ENCODE results near the gene TNFRSF8.

Gene TNFRSF8

DNA sequence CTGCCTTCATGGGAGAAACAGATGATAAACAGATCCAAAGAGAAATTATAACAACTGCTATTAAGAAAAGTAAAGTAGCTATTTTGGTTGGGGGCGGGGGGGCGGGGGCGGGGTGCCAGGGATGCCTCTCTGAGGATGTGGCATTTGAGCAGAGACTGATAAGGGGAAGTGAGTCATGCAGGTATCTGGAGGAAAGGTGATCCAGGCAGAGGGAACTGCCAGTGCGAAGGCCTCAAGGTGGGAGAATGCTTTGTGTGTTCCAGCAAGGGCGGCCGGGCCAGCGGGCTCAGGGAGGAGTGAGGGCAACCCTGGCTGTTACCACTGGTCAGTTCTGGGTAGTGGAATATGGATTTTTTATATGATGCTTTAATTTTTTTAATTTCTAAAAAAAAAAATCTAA is 96.7 kb downstream of the TNFRSF8 start:
- no peaks in the 10 kb centered on the region for H4K20me1 ChIP-seq
- H3K36me3 ChIP-seq = no peaks in the 10 kb centered on the region
- TF ChIP-seq Cebpa-rat (IDR thresholded peaks at IDR 0.05) = no peak
- peaks cover 73 to 100% (median 89%) of the 10 kb centered on the region in 10 experiments for H3K4me1 ChIP-seq
- H3K9me3 ChIP-seq (replicated peaks in 1 of 11) = no peaks in the 10 kb centered on the region
- peak overlapping the region in 7 of 11 experiments; percentile 75 to 100 (median 97); a peak in 9 of 22 replicates for H3K4me2 ChIP-seq
- no peak overlapping the region for H3K4me3 ChIP-seq
- peak overlapping the region in 5 of 11 experiments; percentile 73 to 89 (median 87); a peak in 4 of 22 replicates for H3K27ac ChIP-seq
- H3K9ac ChIP-seq = peak overlapping the region in 2 of 11 experiments; percentile 8 to 69; a peak in 2 of 22 replicates
- no peaks in the 10 kb centered on the region for H3K27me3 ChIP-seq

DNA sequence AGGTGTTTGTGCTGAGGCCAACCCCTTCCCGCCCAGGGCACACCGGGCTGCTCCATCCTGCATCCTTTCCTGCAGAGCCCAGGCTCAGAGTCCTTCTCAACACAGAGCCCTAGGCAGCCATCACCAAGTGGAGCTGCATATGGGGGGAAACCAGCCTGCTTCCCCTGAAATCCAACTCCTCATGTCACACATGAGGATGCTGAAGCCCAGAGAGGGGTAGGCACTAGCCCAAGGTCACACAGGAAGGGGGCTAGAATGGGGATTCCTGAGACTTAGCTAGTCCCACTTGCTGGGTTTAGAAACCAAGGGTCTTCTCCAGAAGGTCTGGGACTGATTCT is 98.2 kb downstream of the TNFRSF8 start:
- peak overlapping the region in 2 of 10 experiments; percentile 11 to 38; a peak in 2 of 20 replicates for H3K4me3 ChIP-seq
- peaks cover 80 to 100% (median 95%) of the 10 kb centered on the region in 10 experiments for H3K4me1 ChIP-seq
- no peaks in the 10 kb centered on the region for H3K27me3 ChIP-seq
- H4K20me1 ChIP-seq = peaks cover 0 to 4% (median 0%) of the 10 kb centered on the region in 11 experiments; a peak in 1 of 22 replicates
- peak overlapping the region; percentile 66 to 89 (median 79) for H3K27ac ChIP-seq
- no peaks in the 10 kb centered on the region for H3K9me3 ChIP-seq (replicated peaks in 1 of 11)
- no peaks in the 10 kb centered on the region for H3K36me3 ChIP-seq
- H3K9ac ChIP-seq = peak overlapping the region; percentile 43 to 78 (median 69); a peak in 19 of 22 replicates
- peak overlapping the region; percentile 73 to 100 (median 89) for H3K4me2 ChIP-seq
- TF ChIP-seq Cebpa-rat (IDR thresholded peaks at IDR 0.05) = no peak

DNA sequence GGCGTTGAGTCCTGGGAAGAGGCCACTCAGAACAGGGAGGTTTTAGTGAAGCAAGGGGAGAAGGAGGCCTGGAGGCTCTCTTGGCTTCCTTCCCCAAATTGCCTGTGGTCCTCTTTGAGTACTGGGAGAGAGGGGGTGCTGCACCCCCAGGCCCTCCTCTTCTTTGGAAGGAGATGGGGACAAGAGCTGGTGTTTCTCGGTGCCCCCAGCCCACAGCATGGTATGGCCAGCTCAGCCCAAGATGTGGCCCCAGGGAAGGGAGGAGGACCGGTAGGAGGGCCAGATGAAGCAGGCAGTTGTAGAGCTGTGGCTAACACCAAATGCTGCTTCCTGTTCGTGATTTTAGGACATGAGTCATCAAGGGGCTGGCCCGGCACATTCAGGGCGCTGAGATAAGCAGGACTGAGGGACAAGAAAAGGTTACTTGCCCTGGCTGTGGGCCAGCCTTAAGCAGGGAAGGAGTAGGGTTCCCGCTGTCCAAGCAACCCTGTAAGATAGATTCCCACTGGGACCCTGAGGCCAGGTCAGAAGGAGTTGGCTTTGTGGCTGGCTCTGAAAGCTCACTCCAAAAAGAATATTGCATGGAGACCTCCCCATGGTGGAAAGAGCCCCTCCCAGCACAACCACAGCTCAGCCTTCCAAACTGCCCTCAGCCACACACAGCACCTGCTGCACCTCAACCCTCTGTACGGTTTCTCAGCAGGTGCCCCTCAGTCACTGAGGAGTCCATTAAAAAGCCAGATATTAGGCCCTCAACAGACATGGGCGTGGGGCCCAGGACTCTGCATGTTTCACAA is 98.8 kb downstream of the TNFRSF8 start:
- TF ChIP-seq Cebpa-rat (IDR thresholded peaks at IDR 0.05) = no peak
- Histone ChIP-seq H3K27ac (peak overlapping the region; percentile 66 to 89 (median 79)), H3K4me3 (peak overlapping the region in 3 of 10 experiments; percentile 2 to 38 (median 11); a peak in 3 of 20 replicates), H3K4me1 (peaks cover 86 to 99% (median 97%) of the 10 kb centered on the region in 10 experiments), H3K9ac (peak overlapping the region; percentile 43 to 78 (median 69); a peak in 20 of 22 replicates), H4K20me1 (peaks cover 0 to 5% (median 0%) of the 10 kb centered on the region in 11 experiments; a peak in 5 of 22 replicates), H3K27me3 (no peaks in the 10 kb centered on the region), H3K4me2 (peak overlapping the region; percentile 73 to 100 (median 89)), H3K36me3 (no peaks in the 10 kb centered on the region), H3K9me3 (replicated peaks in 1 of 11) (no peaks in the 10 kb centered on the region)

DNA sequence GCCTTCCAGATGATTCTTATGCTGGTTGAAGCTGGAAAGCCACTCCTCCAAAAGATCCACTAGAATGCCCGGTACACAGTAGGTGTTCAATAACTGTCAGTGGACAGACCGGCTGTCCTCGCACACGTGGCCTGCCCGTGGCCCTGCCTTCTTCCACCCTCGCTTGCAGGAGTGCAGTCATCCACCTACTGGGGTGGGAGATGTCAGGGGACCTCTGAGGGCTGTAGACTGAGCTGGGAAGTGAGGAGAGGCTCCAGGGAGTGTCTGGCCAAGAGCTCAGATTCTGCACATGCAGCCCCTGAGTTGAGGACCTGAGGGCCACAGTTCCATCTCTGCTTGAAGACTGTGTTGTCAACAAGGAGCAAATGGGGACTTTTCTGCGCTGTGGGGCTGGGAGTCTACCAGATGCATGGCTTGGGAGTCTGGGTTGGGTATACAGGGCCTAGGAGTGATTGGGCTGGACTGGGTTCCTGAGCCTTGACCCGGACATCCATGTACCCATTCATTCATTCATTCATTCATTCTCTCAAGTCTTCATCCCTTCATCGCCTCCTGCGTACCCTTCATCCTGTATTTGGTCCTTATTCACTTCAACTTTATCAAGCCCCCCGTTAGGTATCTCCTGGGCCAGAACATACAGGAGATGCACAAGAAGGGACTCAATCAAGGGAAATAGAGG is 99.5 kb downstream of the TNFRSF8 start:
- Histone ChIP-seq H3K4me3 (no peak overlapping the region; a peak in 1 of 20 replicates), H4K20me1 (peaks cover 0 to 8% (median 2%) of the 10 kb centered on the region in 11 experiments; a peak in 9 of 22 replicates), H3K27me3 (no peaks in the 10 kb centered on the region), H3K27ac (peak overlapping the region; percentile 66 to 89 (median 79); a peak in 17 of 22 replicates), H3K9me3 (replicated peaks in 1 of 11) (no peaks in the 10 kb centered on the region; a peak in 1 of 22 replicates), H3K4me2 (peak overlapping the region; percentile 73 to 100 (median 89)), H3K36me3 (peaks cover 0 to 6% (median 0%) of the 10 kb centered on the region in 11 experiments; a peak in 2 of 22 replicates), H3K4me1 (peaks cover 87 to 99% (median 91%) of the 10 kb centered on the region in 10 experiments), H3K9ac (peak overlapping the region in 9 of 11 experiments; percentile 26 to 76 (median 64); a peak in 10 of 22 replicates)
- TF ChIP-seq Cebpa-rat (IDR thresholded peaks at IDR 0.05) = no peak

DNA sequence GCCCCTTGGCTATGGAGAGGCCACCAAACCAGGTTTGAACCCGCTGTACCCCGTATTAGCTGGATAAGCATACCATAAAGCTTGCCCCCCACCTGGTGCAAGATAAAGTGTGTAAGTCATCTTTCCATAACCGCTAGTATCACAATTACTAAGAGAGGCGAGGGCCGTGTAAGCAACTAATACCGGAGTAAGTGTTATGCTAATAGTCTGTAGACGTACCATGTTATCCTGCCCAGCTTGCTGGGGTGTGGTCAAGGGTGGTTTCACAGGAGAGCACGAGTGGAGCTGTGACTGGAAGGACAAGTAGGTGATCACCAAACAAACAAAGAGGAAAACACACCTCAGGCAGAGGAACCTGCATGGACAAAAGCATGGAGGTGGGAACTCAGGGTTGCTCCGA is 100.1 kb downstream of the TNFRSF8 start:
- H4K20me1 ChIP-seq = peaks cover 4 to 14% (median 6%) of the 10 kb centered on the region in 11 experiments; a peak in 18 of 22 replicates
- H3K9me3 ChIP-seq (replicated peaks in 1 of 11) = no peaks in the 10 kb centered on the region; a peak in 1 of 22 replicates
- peak overlapping the region; percentile 73 to 100 (median 89); a peak in 21 of 22 replicates for H3K4me2 ChIP-seq
- peak overlapping the region in 1 of 11 experiments; percentile 24; a peak in 1 of 22 replicates for H3K9ac ChIP-seq
- H3K27ac ChIP-seq = peak overlapping the region in 7 of 11 experiments; percentile 19 to 89 (median 78); a peak in 5 of 22 replicates
- H3K4me1 ChIP-seq = peaks cover 84 to 99% (median 91%) of the 10 kb centered on the region in 10 experiments
- no peaks in the 10 kb centered on the region for H3K27me3 ChIP-seq
- no peak for TF ChIP-seq Cebpa-rat (IDR thresholded peaks at IDR 0.05)
- peaks cover 0 to 12% (median 0%) of the 10 kb centered on the region in 11 experiments; a peak in 6 of 22 replicates for H3K36me3 ChIP-seq
- no peak overlapping the region for H3K4me3 ChIP-seq

DNA sequence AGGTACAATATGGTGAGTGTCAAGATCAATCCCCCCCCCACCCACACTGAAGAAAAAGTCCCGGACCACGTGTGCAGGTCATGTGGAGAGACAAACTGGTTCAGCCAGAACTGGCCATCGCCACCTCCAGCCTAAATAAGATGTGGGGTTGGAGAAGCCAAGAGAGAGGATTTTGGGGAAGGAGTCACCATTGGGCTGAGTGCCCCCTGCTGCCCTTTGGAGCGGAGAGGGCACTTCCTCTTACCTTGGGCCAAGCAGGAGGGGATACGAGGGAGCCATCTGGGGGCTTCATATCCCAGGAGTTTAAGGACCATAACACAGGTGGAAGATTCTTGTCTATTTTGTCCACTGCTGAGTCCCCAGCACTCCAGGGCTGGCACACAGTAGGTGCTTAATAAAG is 101.1 kb downstream of the TNFRSF8 start:
- Histone ChIP-seq H3K4me3 (no peak overlapping the region), H3K4me2 (peak overlapping the region; percentile 30 to 100 (median 89); a peak in 14 of 22 replicates), H4K20me1 (peaks cover 5 to 24% (median 16%) of the 10 kb centered on the region in 11 experiments; a peak in 20 of 22 replicates), H3K36me3 (peaks cover 0 to 22% (median 0%) of the 10 kb centered on the region in 11 experiments; a peak in 7 of 22 replicates), H3K9ac (no peak overlapping the region; a peak in 1 of 22 replicates), H3K4me1 (peaks cover 74 to 99% (median 91%) of the 10 kb centered on the region in 10 experiments), H3K9me3 (replicated peaks in 1 of 11) (no peaks in the 10 kb centered on the region; a peak in 1 of 22 replicates), H3K27ac (peak overlapping the region in 3 of 11 experiments; percentile 18 to 89 (median 38); a peak in 2 of 22 replicates), H3K27me3 (no peaks in the 10 kb centered on the region)
- no peak for TF ChIP-seq Cebpa-rat (IDR thresholded peaks at IDR 0.05)

DNA sequence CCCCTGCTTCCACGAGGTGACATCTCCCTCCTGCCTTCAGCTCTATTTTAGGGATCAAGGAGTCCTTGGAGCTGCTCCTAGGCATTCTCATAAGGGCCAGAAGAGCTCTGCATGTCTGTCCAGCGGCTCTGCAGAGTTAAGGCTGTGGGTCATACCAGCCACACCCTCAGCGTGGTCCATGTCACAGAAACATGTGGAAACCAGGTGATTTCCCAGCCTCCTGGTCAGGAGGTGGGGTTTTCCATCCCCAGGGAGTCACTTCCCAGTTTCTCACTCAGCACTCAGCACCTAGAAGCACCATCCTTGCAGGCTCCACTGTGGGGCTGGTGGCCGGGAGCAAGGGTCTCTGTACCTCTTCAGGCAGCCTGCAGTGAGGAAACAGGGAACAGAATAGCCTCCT is 102.2 kb downstream of the TNFRSF8 start:
- H3K9ac ChIP-seq = peak overlapping the region in 3 of 11 experiments; percentile 8 to 47 (median 40); a peak in 4 of 22 replicates
- peak overlapping the region in 9 of 11 experiments; percentile 0 to 100 (median 99); a peak in 12 of 22 replicates for H3K4me2 ChIP-seq
- peak overlapping the region in 2 of 11 experiments; percentile 89 to 94; a peak in 2 of 22 replicates for H3K27ac ChIP-seq
- peaks cover 73 to 99% (median 91%) of the 10 kb centered on the region in 10 experiments for H3K4me1 ChIP-seq
- no peak overlapping the region for H3K4me3 ChIP-seq
- H3K27me3 ChIP-seq = no peaks in the 10 kb centered on the region
- H3K9me3 ChIP-seq (replicated peaks in 1 of 11) = no peaks in the 10 kb centered on the region; a peak in 1 of 22 replicates
- H4K20me1 ChIP-seq = peaks cover 5 to 35% (median 27%) of the 10 kb centered on the region in 11 experiments; a peak in 20 of 22 replicates
- no peak for TF ChIP-seq Cebpa-rat (IDR thresholded peaks at IDR 0.05)
- peaks cover 0 to 34% (median 0%) of the 10 kb centered on the region in 11 experiments; a peak in 10 of 22 replicates for H3K36me3 ChIP-seq

DNA sequence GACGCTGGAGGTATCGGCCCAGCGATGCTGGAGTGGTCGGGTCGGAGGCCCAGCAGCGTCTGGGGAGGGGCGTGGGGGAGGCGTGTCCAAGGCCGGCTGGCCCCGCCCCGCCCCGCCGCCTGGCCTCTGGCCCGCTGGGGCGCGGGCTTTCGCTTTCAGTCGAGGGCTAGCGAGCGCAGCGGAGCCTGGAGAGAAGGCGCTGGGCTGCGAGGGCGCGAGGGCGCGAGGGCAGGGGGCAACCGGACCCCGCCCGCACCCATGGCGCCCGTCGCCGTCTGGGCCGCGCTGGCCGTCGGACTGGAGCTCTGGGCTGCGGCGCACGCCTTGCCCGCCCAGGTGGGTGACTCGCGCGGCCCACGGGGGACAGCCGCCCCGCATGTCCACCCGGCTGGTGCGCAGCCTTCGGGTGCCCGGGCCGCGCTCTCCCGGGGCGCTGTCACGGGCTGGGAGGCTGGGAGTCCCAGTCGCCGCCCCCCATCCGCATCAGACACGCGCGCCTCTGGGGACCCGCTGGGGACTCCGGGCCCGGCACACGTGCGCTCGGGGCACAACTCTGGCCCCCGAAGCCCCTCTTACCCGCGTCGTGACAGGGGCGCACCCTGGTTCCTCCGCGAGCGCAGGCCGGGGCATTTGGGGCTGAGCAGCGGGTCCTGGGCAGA is 103.9 kb downstream of the TNFRSF8 start, which contains the start of gene TNFRSF1B:
TNFRSF1B (plus strand) TSS at position 158 of the 659 bp plus-strand sequence; CDS start at position 259, 101 bp downstream.
- no peaks in the 10 kb centered on the region; a peak in 1 of 22 replicates for H3K9me3 ChIP-seq (replicated peaks in 1 of 11)
- peak within 1 kb of the TSS; percentile 78 to 94 (median 90) for H3K27ac ChIP-seq
- H3K36me3 ChIP-seq = peaks cover 0 to 50% (median 0%) of the 10 kb centered on the region in 11 experiments; a peak in 10 of 22 replicates
- H3K9ac ChIP-seq = peak within 1 kb of the TSS; percentile 81 to 99 (median 88)
- peak within 1 kb of the TSS; percentile 96 to 100 (median 99) for H3K4me2 ChIP-seq
- peak within 1 kb of the TSS; percentile 55 to 100 (median 84) for H3K4me3 ChIP-seq
- H3K4me1 ChIP-seq = peaks cover 73 to 99% (median 85%) of the 10 kb centered on the region in 10 experiments
- no peak for TF ChIP-seq Cebpa-rat (IDR thresholded peaks at IDR 0.05)
- H3K27me3 ChIP-seq = no peaks in the 10 kb centered on the region
- H4K20me1 ChIP-seq = peaks cover 6 to 52% (median 41%) of the 10 kb centered on the region in 11 experiments; a peak in 20 of 22 replicates

Data from BLaER1 treated with 17β-estradiol and CSF1 and Interleukin-3, amounts not matched to agents 10 nM and 100 nM (cell line).